GM19351 (cell line): ENCODE data around the gene CASP5.
"Not testable (repeated sequence)": the region's sequence is repeated elsewhere in the genome, so short reads cannot be mapped to it uniquely, and the experiment has no call there.

Experiments
- ATAC-seq: cut with Tn5 transposase; IDR thresholded peaks from one replicate; pipeline ENCODE4 v1.9.1; 2021; ENCODE audit warnings: mild to moderate bottlenecking, moderate library complexity; ENCODE audit not compliant: unreplicated experiment

CASP5 gene

DNA sequence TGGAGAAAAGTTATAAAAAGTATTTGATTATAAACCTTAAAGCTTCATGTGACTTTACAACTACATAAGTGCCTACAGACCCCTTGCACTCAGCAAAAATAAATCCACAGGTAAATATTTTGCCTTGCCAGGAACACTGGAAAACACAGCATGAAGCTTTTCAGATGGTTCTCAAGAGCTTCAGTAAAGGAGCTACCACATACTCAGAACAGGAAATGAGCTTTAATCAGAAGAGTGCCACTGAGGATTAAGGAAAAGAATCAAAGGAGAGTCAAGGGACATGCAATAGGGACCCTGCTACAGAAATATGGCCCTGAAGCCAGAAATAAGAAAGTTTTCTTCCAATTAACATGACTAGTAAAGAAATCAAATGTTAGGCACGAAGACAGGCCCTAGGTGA lies 10.8 kb upstream of the CASP5 start:
- no peak for ATAC-seq

DNA sequence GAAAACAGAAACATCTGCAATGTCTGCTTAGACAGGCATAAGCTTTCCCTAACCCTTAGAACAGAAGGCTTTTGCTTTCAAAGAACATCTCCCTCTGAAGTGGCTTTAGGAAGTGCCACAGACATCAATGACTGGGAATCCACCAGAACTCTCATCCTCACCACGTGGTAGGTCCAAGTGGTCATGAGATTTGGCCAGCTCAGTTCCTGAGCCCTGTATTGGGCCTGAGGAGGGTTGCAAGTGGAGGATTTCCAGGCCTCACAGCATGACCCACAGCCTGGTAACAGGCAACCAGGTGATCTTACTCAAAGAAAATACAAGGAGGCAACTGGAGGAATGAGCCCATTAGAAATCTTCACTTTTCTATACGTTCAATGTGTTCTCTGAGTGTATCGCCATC lies 10.4 kb upstream of the CASP5 start:
- no peak for ATAC-seq

DNA sequence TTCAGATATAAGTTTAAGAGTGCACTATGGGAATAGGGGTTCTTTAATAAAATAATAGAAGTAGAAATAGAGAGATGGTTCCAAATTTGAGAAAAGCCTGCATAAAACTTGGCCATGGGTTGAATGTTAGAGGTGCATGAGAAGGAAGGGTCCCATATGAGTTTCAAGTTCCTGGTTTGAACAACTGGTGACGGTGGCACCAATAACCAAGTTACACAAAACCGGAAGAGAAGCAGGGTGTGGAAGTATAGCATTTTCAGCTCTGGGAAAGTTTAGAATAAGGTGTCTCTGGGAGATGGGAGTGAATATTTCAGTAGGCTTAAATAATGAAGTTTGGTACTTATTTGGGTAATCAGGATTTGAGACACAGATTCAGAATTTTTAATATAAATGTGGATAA lies 9.5 kb upstream of the CASP5 start:
- ATAC-seq = peak; percentile 29

DNA sequence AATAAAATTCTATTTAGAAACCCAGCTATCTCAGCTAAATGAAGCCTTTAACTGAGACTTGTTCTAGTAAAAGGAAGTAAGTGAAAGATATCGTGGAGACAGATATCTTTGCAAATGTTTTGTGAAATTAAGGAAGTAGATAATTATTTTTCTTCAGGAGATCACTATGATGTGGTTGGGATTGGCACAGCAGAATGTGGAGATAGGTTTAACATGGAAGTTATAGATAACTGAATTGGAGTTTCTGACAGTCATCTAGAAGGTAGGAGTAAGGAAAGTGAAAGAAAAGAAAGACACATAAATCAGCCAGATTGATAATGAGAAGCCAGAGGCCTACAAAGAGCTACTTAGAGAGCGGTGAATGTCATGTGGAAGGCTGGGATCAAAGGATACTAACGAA lies 4.7 kb upstream of the CASP5 start:
- no peak for ATAC-seq

DNA sequence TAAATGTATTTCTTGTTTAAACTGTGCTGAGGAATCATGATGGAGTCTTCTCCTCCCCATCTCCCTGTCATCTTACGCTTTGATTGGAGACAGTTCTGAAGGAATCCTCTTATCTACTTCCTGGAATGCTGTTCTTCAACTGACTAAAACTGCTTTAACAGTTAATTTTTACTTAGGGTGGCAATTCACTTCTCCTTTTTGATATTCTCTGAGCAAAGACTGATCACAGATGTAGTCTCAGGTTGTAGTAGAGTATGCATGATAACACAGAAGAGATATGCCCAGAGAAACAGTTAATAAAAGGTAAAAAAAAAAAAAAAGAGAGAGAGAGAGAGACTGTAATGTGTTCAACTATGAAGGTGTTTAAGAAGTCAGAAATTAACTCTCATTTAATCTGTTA lies 1.4 kb upstream of the CASP5 start:
- ATAC-seq = no peak

DNA sequence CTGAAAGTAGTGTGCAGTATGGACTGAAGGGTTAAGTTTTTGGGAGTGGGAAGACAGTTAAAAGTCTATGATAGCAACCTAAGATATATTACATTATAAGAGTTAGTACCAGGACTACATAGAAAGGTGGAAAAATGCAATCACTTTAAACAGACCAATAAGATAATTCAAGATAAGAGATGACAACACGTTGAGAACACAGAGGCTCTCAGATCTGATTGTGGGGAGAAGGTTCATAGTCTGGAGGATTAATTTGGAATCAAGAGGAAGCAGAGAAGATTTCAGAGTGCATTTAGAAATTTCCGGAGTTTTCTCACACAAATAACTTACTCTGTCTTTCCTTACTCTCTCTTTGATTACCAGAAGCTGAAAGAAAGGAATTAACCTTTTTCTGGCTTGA lies 441 bp downstream of the CASP5 start:
- no peak for ATAC-seq

DNA sequence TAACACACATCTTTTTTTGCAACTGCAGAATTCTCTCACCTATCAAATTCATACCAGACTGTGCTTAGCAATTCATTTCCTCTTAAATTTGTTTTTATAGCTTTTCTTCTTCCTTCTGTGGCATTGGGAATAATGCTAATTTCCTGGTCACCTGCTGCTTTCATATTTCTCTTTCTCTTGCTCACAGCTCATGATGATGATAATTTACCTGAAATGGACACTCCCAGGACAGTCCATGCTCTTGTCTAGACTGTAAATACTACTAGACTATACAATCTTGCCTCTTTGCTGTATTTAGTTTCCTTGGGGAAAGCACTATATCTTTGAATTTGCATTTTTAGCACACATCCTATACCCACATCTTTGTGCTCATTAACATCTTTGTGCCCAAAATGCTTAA lies 15.5 kb downstream of the CASP5 start:
- ATAC-seq = no peak

DNA sequence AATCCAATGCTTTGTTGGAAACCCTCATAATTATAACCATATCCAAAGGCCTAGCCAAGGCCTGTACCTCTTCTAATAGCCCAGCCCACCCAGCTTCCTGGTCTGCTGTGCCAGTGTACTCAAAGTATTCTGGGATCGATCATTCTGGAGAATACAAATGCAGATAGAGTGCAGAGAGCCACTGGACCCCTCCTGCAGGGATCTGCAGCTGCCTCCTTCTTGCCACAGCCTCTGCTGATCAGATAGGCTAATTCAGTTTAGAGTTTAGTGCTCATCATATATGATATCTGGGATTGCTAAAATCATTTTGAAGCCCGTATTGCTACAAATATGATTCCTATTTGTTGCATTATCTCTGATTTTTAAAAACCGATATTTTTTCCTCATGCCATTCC lies 17.5 kb downstream of the CASP5 start:
- ATAC-seq = no peak

DNA sequence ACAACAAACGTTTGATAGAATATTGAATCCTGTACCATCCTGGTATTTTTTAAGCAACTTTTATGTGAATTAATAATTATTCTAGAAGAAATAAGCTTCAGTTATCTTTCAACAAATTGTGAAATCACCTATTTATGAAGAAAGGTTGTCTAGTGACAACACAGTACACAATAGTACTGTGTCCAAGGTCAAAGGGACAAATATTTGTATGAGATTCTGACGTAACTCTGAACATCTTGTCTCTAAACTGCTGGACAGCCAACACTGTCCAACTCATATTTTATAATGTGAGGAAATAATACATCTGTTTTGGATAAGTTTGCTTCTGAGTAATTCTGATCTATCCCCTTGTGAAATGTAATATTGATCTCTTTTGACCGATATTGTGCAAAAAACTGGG lies 18.9 kb downstream of the CASP5 start:
- no peak for ATAC-seq

DNA sequence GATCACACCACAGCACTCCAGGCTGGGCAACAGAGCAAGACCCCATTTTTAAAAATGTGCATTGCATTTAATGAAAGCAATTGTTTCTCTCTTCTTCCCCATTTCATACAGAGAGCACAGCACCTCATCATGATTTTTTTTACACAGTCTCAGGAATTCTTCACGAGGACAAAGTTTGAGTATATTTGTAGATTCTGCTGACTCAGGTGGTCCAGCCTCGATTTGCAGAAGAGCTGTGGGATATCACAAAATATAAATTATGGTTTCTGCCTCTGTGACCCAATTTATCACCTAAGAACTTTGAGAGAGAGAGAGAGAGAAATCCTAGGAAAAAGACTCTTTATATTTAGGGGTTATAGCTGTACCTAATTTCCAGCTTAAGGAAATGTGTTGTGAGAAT lies 19.8 kb downstream of the CASP5 start:
- ATAC-seq = no peak

DNA sequence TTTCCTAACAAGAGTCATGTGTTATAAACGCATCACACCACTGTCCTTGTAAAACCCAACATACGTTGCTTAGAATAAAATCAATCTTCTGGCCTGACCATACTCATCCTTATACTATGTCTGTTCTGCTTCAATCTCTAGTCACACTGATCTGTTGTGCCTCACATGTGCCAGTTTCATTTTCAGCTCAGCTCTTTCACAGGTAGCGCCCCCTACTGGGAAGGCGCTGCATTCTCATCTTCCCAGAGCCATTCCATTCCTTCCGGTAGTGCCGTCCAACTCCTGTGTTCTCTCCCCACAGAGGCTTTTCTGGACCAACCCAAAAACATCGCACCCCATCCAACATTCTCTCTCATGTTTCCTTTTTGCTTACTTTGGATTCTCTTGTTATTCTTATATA lies 22.2 kb downstream of the CASP5 start:
- peak; percentile 96 for ATAC-seq

DNA sequence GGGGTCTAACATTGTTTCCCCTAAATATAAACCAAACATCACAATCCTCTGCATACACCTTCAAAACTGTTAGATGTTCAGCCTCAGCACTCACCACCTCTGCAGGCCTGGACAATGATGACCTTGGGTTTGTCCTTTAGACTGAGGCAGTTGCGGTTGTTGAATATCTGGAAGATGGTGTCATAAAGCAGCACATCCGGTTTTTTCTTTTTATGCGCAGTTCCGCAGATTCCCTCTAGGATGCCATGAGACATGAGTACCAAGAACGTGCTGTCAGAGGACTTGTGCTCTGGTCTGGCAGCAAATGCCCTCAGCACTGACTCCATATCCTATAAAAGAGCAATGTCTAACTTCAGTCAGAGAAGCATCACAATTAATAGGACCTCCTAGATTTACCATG lies 22.8 kb downstream of the CASP5 start:
- no peak for ATAC-seq

DNA sequence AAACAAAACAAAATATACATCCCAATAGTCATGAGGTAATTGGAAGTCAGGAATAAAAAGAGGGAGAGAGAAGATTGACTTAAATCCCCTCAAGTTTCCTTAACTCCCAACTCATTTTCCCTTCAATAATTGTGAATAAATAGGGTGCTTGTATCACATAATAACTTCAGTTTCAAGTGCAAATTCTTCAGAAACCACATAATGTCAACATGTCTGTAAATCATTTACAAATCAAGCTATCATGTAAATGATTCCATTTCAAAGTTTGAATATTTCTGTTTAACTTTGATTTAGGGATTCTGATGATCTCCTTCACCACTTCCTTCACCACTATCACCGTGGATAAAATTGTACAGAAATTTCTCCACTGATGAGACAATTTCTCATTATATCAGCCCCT lies 23.2 kb downstream of the CASP5 start:
- no peak for ATAC-seq

DNA sequence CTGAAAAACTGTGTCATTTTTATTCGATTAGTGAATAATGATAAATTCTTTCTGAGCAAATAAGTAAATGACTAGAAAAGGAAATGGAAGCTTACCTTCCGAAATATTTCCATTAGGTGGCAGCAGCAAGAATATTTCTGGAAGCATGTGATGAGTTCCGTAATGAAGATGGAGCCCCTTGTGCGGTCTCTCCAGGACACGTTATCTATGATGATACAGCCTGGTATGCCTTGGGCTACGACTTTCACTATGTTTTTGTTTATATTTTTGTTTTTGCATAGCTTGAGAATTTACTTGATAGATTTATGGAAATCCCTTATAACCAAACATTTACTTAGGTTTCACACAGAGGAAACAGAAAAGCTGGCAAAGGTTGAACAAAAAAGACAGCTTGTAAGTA lies 25.7 kb downstream of the CASP5 start:
- no peak for ATAC-seq

DNA sequence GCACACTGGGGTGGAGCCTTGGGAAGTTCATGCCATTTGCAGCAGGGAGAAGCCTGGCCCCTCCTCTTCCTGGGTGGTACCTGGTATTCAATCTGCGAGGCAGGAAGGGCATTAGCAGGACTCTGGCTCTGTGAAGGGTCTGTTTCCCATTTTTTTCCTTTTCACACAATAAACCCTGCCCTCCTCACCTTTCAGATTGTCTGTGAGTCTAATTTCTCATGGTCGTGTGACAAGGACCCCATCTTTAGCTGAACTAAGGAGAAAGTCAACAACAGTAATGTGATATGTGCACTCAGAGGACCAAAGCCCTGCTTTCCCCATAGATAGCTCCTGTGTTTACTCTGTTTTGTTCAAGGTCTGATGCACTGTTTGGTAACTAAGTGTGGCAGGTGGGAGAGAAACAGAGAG lies 28.0 kb downstream of the CASP5 start:
- ATAC-seq = no peak

DNA sequence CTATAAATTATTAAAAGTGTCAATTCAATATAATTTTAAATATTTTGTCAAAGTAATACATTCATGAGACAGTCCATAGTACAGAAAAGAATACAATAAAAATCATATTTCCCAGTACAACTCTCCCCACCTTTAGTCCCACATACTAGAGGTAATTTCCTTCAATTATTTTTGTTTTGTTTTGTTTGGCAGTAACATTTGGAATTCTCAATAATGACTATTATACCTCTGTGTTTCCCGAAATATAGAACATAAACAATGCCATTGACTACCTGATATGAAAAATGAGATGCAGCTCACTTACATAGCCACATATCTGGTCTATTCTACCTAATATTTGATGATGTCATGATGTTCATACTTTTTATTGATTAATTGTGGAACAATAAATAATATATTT lies 30.2 kb downstream of the CASP5 start:
- no peak for ATAC-seq

DNA sequence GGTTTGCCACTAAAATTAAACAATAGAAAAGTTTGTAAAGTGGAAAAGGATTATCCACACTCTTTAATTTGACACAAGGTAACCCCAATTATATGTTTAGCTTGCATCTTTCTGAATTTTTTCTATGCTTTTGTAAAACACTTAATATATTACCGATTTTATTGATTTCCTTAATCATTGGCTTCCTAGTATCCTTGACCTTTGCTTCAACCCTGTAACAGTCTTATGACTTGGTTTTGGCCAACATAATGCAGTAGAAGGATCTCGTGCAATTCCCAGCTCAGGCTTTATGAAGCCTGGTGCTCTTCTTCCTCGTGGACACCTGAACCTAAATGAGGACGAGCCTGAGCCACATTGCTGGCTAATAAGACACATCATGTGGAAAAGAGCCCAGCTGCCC lies 31.0 kb downstream of the CASP5 start:
- no peak for ATAC-seq

DNA sequence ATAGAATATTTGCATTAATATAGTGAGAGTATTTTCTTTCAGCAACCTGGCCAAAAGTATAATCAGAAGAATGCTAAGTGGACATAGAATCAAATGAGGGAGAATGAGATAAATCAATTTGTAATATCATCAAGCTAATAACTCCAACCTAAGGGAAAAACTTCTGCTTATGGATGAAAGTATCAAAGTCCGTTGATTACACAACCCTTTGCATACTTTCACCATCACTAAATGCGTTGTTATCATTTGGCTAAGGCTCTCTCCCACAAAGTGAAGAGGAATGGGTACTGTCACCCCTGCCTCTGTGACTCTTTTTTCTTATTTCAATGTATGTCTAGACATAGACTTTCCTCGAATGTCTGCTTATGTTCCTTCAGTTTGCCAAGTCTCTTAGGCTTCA lies 38.2 kb downstream of the CASP5 start:
- ATAC-seq = no peak

DNA sequence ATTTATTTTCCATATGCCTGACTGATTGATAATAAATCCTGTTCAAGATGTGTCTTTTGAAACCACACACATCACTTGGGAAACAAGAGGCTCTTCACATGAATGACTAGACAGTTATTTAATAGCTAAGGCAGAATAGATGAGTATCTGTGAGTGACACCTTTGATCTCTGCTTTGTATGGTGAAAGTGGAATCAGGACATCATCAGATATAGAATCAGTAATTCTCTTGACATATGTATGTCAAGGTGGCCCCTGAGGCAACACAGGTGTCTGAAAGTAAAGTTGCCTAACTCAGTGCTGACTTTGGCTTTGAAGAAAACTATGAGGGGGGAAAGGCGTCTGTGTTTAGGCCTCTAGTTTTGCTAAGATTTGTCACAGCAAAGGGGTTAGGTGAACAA lies 43.1 kb downstream of the CASP5 start:
- ATAC-seq = no peak

DNA sequence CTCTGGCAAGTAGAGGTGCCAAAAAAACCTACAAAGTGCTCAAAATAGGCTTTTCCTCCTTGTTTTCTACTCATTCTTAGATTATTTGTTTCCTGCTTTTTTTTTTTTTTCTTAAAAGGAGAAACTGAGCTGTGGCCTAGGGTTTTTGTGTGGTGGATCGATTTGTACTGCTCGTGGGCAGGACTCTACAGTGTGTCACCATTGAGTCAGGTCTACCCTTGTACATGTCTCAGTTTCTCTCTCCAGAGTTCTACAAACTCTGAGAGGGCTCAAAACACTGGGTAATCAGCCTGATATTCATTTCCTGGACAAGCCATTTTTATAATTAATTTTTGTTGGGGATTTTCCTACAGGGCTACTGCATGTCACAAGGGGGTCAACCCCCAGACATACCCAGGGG lies 49.4 kb downstream of the CASP5 start:
- ATAC-seq = no peak

DNA sequence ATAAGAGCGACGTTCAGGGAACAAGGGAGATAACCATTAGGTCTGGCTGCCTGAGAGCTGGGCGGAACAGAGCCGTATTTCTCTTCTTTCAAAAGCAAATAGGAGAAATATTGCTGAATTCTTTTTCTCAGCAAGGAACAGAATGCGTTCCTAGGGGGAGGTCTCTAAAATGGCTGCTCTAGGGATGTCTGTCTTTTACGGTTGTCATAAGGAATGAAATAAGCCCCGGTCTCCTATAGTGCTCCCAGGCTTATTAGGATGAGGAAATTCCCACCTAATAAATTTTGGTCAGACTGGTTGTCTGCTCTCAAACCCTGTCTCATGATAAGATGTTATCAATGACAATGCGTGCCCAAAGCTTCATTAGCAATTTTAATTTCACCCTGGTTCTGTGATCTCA lies 50.0 kb downstream of the CASP5 start:
- not testable (repeated sequence) for ATAC-seq

DNA sequence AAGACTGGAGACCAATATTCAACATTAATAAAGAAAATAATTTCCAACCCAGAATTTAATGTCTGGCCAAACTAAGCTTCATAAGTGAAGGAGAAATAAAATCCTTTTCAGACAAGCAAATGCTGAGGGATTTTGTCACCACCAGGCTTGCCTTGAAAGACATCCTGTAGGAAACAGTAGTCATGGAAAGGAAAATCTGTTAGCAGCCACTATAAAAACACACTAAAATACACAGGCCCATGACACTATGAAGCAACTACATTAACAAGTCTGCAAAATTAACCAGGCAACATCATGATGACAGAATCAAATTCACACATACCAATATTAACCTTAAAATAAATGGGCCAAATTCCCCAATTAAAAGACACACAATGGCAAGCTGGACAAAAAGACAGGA lies 52.2 kb downstream of the CASP5 start:
- no peak for ATAC-seq

DNA sequence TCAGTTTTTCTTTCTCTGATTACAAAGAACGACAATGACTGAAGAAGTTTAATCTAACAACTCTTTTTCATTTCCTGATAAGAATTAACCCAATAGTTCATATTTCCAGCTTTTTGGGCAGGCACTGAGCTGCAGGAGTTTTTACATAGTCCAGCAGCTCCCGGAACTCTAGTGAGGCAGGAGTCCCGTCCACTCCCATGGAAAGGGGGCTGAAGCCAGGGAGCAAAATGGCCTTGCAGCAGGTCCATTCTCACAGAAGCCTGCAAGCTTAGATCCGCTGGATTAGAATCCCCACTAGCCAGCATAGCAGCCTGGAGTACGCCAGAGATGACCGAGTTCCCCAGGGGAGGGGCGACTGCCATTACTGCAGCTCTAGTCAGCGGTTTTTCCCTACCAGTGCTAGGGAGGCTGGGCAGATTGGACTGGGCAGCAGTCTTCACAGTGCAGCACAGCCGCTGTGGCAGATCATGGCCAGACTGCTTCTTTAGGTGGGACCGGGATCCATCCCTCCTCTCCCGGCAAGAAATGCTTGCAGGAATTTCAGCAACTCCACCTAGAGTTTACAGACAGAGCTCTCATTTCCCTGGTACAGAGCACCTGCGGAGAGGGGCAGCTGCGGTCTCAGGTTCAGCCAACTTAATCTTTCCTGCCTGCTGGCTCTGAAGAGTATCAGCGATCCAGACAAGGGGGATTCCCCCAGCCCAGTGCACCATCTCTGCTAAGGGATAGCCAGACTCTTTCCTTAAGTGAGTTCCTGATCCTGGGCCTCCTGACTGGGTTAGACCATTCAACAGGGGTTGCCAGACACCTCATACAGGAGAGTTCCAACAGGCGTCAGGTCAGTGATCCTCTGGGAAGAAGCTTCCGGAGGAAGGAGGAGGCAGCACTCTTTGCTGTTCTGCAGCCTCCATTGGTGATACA lies 53.9 kb downstream of the CASP5 start:
- ATAC-seq = no peak
